Measurements from ENCODE around the gene PRKAR2B. TPM values are rescaled to one million over a fixed set of nuclear protein-coding genes. Genes with fewer than 3 reads are reported as not detected.

PRKAR2B gene
- total RNA-seq, 1 experiment from 2014 or later, result 14.3 TPM

GRCh38 chr7:107017965-107018719 is 26.4 kb upstream of the PRKAR2B start:
- H3K9me3 ChIP-seq (replicated peaks), result no peaks in the 10 kb centered on the region; the same call in 1 of the 2 replicates
- no peaks in the 10 kb centered on the region for H3K4me1 ChIP-seq
- no peak for DNase-seq

GRCh38 chr7:107020400-107020799 is 24.1 kb upstream of the PRKAR2B start:
- Histone ChIP-seq H3K4me1 (0 out of 2 replicates have a peak, but pooled peaks cover 2% of the 10 kb centered on the region), H3K27ac (no peak overlapping the region), H3K36me3 (no peaks in the 10 kb centered on the region), H3K4me3 (no peak overlapping the region), H3K27me3 (no peaks in the 10 kb centered on the region; the same call in 1 of the 2 replicates), H3K9me3 (replicated peaks) (no peaks in the 10 kb centered on the region; the same call in 1 of the 2 replicates)
- DNase-seq, result no peak

More at GRCh38 chr7:107017965-107018719, 26.4 kb upstream of the PRKAR2B start:
- H3K27me3 ChIP-seq, result no peaks in the 10 kb centered on the region; the same call in 1 of the 2 replicates
- H3K36me3 ChIP-seq, result no peaks in the 10 kb centered on the region
- H3K27ac ChIP-seq, result no peak overlapping the region
- no peak overlapping the region for H3K4me3 ChIP-seq

- H3K4me3 ChIP-seq, result no peak overlapping the region
Measured at GRCh38 chr7:107021600-107021999, 22.9 kb upstream of the PRKAR2B start.

GRCh38 chr7:107023522-107024151 is 20.9 kb upstream of the PRKAR2B start:
- Histone ChIP-seq H3K9me3 (replicated peaks) (no peaks in the 10 kb centered on the region; the same call in 1 of the 2 replicates), H3K4me1 (0 out of 2 replicates have a peak, but pooled peaks cover 2% of the 10 kb centered on the region), H3K27me3 (no peaks in the 10 kb centered on the region), H3K36me3 (no peaks in the 10 kb centered on the region), H3K27ac (no peak overlapping the region), H3K4me3 (no peak overlapping the region)
- no peak for DNase-seq

More at GRCh38 chr7:107021600-107021999, 22.9 kb upstream of the PRKAR2B start:
- H3K27ac ChIP-seq, result no peak overlapping the region
- H3K4me1 ChIP-seq, result 0 out of 2 replicates have a peak, but pooled peaks cover 2% of the 10 kb centered on the region
- H3K36me3 ChIP-seq, result no peaks in the 10 kb centered on the region
- H3K9me3 ChIP-seq (replicated peaks), result no peaks in the 10 kb centered on the region; the same call in 1 of the 2 replicates
- H3K27me3 ChIP-seq, result no peaks in the 10 kb centered on the region; the same call in 1 of the 2 replicates
- DNase-seq, result no peak

- Histone ChIP-seq H3K27ac (no peak overlapping the region), H3K4me1 (0 out of 2 replicates have a peak, but pooled peaks cover 2% of the 10 kb centered on the region), H3K9me3 (replicated peaks) (no peaks in the 10 kb centered on the region; the same call in 1 of the 2 replicates), H3K27me3 (no peaks in the 10 kb centered on the region), H3K4me3 (no peak overlapping the region), H3K36me3 (no peaks in the 10 kb centered on the region)
- no peak for DNase-seq
Measured at GRCh38 chr7:107024906-107025305, 19.6 kb upstream of the PRKAR2B start.

GRCh38 chr7:107025449-107026103 is 18.9 kb upstream of the PRKAR2B start:
- H3K4me3 ChIP-seq, result no peak overlapping the region
- DNase-seq, result no peak
- H3K27ac ChIP-seq, result no peak overlapping the region
- H3K36me3 ChIP-seq, result no peaks in the 10 kb centered on the region
- 0 out of 2 replicates have a peak, but pooled peaks cover 2% of the 10 kb centered on the region for H3K4me1 ChIP-seq
- H3K27me3 ChIP-seq, result no peaks in the 10 kb centered on the region
- H3K9me3 ChIP-seq (replicated peaks), result no peaks in the 10 kb centered on the region; the same call in 1 of the 2 replicates

GRCh38 chr7:107026166-107026565 is 18.3 kb upstream of the PRKAR2B start:
- no peak overlapping the region for H3K4me3 ChIP-seq
- no peaks in the 10 kb centered on the region for H3K36me3 ChIP-seq
- 0 out of 2 replicates have a peak, but pooled peaks cover 2% of the 10 kb centered on the region for H3K4me1 ChIP-seq
- H3K27me3 ChIP-seq, result no peaks in the 10 kb centered on the region
- no peaks in the 10 kb centered on the region; the same call in 1 of the 2 replicates for H3K9me3 ChIP-seq (replicated peaks)
- DNase-seq, result no peak
- H3K27ac ChIP-seq, result no peak overlapping the region

GRCh38 chr7:107027208-107027607 is 17.3 kb upstream of the PRKAR2B start:
- H3K4me1 ChIP-seq, result 0 out of 2 replicates have a peak, but pooled peaks cover 2% of the 10 kb centered on the region
- H3K9me3 ChIP-seq (replicated peaks), result no peaks in the 10 kb centered on the region; the same call in 1 of the 2 replicates
- no peak overlapping the region for H3K27ac ChIP-seq
- no peaks in the 10 kb centered on the region for H3K27me3 ChIP-seq
- no peak for DNase-seq
- H3K36me3 ChIP-seq, result no peaks in the 10 kb centered on the region
- no peak overlapping the region for H3K4me3 ChIP-seq

GRCh38 chr7:107029061-107029763 is 15.3 kb upstream of the PRKAR2B start:
- Histone ChIP-seq H3K27me3 (no peaks in the 10 kb centered on the region), H3K4me1 (0 out of 2 replicates have a peak, but pooled peaks cover 2% of the 10 kb centered on the region), H3K36me3 (no peaks in the 10 kb centered on the region), H3K9me3 (replicated peaks) (no peaks in the 10 kb centered on the region), H3K27ac (no peak overlapping the region), H3K4me3 (no peak overlapping the region)
- DNase-seq, result no peak

GRCh38 chr7:107029764-107030286 is 14.7 kb upstream of the PRKAR2B start:
- Histone ChIP-seq H3K4me3 (no peak overlapping the region), H3K27ac (no peak overlapping the region), H3K9me3 (replicated peaks) (no peaks in the 10 kb centered on the region), H3K4me1 (0 out of 2 replicates have a peak, but pooled peaks cover under 1% of the 10 kb centered on the region), H3K36me3 (no peaks in the 10 kb centered on the region), H3K27me3 (no peaks in the 10 kb centered on the region)
- no peak for DNase-seq

- H3K9me3 ChIP-seq (replicated peaks), result no peaks in the 10 kb centered on the region
- H3K4me3 ChIP-seq, result no peak overlapping the region
- H3K27me3 ChIP-seq, result no peaks in the 10 kb centered on the region
- H3K4me1 ChIP-seq, result no peaks in the 10 kb centered on the region
- H3K36me3 ChIP-seq, result no peaks in the 10 kb centered on the region
- no peak overlapping the region for H3K27ac ChIP-seq
- DNase-seq, result no peak
Measured at GRCh38 chr7:107032050-107032449, 12.5 kb upstream of the PRKAR2B start.

GRCh38 chr7:107032720-107033438 is 11.6 kb upstream of the PRKAR2B start:
- no peaks in the 10 kb centered on the region for H3K27me3 ChIP-seq
- H3K27ac ChIP-seq, result no peak overlapping the region
- no peaks in the 10 kb centered on the region for H3K4me1 ChIP-seq
- no peak overlapping the region for H3K4me3 ChIP-seq
- H3K9me3 ChIP-seq (replicated peaks), result no peaks in the 10 kb centered on the region
- no peak for DNase-seq
- H3K36me3 ChIP-seq, result no peaks in the 10 kb centered on the region

- Histone ChIP-seq H3K27ac (no peak overlapping the region), H3K4me3 (no peak overlapping the region), H3K27me3 (no peaks in the 10 kb centered on the region), H3K9me3 (replicated peaks) (no peaks in the 10 kb centered on the region), H3K36me3 (no peaks in the 10 kb centered on the region), H3K4me1 (no peaks in the 10 kb centered on the region)
- no peak for DNase-seq
Measured at GRCh38 chr7:107034553-107034952, 10.0 kb upstream of the PRKAR2B start.
